GM21529 (cell line): ENCODE data around the gene PDK2.
"Not testable (repeated sequence)": the region's sequence is repeated elsewhere in the genome, so short reads cannot be mapped to it uniquely, and the experiment has no call there.

Source experiments
- ATAC-seq: cut with Tn5 transposase; IDR thresholded peaks from one replicate; pipeline ENCODE4 v1.9.1; 2021; ENCODE audit not compliant: unreplicated experiment

The PDK2 gene

GRCh38 chr17:50058296-50058953 lies 36.7 kb upstream of the PDK2 start:
- no peak for ATAC-seq

DNA sequence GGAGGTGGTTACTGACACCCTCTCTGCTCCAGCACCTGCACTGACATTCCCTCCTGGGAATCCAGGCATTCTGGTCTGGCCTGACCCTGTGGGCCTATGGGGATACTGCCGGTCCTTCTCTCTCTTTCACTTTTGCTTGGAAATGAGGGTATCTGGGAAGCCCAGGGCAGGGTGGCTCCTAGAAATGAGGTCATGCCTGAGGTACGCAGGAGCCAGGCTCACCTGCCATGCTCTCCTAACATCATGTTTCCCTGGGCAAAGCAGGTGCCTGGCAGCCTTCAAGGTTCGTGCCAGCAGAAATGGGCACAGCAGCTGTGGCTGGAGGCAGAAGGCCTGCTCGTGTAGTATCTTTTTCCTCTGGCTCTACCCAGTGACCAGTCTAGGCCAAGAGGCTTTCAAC lies 35.9 kb upstream of the PDK2 start:
- no peak for ATAC-seq

- ATAC-seq: no peak
Observed at GRCh38 chr17:50059759-50060273, 35.3 kb upstream of the PDK2 start.

DNA sequence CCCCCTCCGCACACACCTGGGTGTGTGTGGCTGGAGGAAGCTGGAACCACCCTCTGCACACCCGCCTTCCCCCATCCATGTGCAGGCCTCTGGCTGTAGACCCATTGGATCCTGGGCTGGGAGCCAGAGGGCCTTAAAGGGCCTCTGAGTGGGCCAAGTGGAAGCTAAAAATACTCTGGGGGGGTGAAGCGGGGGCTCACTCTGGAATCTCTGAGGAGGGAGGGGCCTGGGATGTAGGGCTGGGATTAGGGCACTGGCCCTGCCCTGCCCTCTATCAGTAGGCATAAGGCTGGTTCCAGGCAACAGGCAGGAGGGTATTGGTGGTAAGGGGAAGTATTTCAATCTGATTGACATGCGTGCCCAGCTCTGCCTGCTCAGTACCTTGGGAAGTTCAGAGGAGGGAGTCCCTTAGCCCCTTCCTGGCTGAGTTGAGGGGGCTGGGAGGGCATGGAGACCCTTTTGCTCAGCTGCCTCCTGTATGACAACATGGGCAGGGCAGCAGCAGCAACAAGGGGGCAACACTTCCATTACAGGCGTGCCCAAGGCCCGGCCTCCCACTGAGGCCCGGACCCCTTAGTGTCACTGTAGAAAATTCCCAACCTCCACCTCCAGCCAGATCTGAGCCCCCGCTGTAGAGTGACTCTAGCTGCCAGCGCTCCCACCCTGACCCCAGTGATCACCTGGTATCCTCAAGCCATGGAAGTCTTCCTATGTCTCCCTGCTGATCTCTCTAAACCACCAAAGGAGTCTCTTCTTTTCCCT lies 34.0 kb upstream of the PDK2 start:
- no peak for ATAC-seq

- ATAC-seq: not testable (repeated sequence)
Observed at GRCh38 chr17:50061713-50062045, 33.5 kb upstream of the PDK2 start.

- no peak for ATAC-seq
Observed at GRCh38 chr17:50062293-50063243, 32.6 kb upstream of the PDK2 start.

DNA sequence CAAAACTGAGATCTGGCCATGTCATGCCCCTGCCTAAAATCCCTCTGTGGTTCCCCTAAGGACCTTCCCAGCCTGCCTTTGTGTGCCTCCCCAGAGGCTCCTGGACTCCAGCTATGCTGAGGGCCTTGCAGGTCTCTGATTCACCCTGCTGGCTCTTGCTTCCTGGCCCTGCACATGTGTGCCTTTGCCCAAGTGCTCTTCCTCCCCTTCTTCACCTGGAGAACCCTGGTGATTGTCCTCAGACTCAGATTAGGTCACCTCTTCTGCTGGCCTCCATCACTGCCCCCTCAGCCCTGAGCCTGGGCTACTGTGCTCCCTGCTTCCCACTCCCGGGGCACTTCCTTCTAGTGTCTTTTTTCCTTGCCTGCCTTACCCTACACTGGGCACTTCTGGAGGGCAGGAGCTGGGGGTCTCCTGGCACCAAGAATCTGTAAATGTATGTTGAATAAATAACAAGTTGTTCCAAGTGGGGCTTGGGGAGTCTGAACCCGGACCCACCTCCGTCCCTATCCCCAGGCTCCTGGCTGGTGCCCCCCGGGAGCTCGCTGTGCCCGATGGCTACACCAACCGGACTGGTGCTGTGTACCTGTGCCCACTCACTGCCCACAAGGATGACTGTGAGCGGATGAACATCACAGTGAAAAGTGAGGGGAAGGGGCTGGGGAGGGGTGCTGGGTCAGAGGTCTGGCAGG lies 31.4 kb upstream of the PDK2 start:
- no peak for ATAC-seq

DNA sequence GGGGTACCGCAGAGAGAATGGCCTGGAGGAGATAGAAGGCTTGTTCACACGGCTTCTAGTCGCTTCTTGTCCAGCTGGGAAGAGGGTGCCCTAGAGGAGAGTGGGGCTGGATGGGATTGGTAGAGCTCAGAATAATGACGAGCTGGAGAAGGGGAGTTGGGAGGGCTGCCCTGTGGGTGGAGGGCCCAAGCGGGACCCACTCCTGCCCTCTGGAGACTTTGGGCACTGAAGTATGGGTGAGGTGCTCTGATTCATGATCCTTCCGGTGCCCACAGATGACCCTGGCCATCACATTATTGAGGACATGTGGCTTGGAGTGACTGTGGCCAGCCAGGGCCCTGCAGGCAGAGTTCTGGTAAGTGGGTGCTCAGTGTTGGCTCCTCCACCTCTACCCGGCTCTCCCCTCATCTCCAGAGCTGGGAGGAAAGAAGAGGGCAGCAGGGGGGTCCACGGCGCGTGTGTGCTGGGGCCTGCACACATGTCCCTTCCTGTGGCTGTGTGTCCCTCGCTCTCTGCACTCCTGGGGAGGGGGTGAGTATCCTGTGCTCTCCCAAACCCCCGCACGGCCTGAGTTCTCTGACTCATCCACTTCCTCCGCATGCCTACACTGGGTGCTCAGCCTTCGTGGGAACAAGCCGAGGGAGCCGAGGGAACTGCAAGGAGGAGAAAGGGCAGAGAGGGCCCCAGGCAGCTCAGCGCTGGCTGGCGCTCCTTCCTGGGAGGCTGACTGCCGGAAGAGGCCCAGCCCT lies 30.7 kb upstream of the PDK2 start:
- ATAC-seq: no peak

DNA sequence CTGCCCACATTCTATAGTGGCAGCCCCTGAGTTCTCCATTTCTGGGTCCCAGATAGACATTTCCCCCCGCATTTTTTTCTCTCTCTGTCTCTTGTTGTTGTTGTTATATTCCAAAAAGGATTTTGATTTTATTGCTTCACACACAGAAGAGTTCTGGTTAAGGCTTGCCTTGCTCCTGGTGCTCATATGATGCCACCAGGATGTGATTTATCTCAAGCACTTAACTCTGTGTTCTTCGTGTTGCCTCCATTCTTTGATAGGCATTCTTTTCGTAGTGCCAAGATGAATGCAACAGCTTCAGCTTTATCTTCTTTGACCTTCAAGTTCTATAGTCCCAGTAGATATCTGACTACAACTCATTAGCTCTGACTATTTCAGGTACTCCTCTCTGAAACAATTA lies 30.1 kb upstream of the PDK2 start:
- ATAC-seq: no peak

DNA sequence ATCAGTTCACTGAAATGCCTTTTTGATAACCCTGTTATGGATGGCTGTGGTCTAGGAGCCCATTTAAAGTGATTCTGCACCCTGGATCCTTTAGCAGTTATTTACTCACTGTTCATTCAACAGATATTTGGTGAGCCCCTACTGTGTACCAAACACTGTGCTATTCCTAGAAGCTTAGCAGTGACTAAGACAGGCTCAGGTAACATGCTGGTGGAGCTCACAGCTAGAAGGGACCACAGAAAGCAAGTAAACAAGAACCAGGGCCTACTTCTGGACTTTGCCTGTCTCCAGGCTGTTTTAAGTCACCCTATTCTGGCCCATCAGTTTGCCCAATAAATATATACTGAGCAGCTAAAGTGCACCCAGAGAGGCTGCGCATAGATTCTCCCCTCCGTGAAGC lies 28.2 kb upstream of the PDK2 start:
- ATAC-seq: no peak

DNA sequence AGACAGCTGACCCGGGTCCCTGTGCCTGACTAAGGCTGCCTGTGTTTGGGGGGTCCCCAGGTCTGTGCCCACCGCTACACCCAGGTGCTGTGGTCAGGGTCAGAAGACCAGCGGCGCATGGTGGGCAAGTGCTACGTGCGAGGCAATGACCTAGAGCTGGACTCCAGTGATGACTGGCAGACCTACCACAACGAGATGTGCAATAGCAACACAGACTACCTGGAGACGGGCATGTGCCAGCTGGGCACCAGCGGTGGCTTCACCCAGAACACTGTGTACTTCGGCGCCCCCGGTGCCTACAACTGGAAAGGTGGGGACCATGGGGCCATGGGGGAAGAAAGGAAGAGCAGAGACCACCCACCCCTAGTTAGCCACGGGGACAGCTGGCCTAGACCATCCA lies 27.2 kb upstream of the PDK2 start:
- no peak for ATAC-seq

GRCh38 chr17:50070908-50071680 lies 24.1 kb upstream of the PDK2 start:
- ATAC-seq: no peak

- no peak for ATAC-seq
Observed at GRCh38 chr17:50071692-50072091, 23.5 kb upstream of the PDK2 start.

- no peak for ATAC-seq
Observed at GRCh38 chr17:50072130-50072529, 23.0 kb upstream of the PDK2 start.

DNA sequence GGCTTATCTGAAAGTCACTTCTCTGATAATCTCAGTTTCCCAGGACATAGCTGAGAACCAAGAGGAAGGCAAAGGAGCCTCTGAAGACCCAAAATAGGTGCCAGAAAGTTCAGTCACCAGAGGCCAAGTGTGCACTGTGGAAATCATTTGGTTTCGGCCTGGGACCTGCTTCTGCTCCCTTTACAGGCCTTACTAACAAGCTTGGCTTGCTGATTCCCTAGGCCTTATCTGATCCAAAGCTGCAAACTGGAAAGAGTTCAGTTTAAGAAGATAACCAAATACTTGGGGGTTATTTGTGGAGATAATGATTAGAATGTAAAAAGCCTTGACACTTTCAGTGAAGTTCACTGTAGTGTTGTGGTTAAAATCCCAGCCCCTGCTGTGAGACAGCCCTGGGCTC lies 22.2 kb upstream of the PDK2 start:
- no peak for ATAC-seq

GRCh38 chr17:50074227-50074626 lies 20.9 kb upstream of the PDK2 start:
- no peak for ATAC-seq

- no peak for ATAC-seq
Observed at GRCh38 chr17:50075446-50076032, 19.6 kb upstream of the PDK2 start.

- ATAC-seq: no peak
Observed at GRCh38 chr17:50076221-50076590, 18.9 kb upstream of the PDK2 start.

- ATAC-seq: no peak
Observed at GRCh38 chr17:50076591-50077235, 18.4 kb upstream of the PDK2 start.
